Measurements from ENCODE around the gene RBBP8NL. TPM values are rescaled to one million over a fixed set of nuclear protein-coding genes. Genes with fewer than 3 reads are reported as not detected.

Gene RBBP8NL
- total RNA-seq, result not detected in 2 replicates
- long read RNA-seq, result 0 reads

- no peak within 1 kb of the TSS for H3K4me3 Mint-ChIP-seq (ENCODE audit: unreplicated experiment)
- no peak for DNase-seq (ENCODE audit: extremely low spot score, unreplicated experiment)
- TF ChIP-seq, protein P1, sequence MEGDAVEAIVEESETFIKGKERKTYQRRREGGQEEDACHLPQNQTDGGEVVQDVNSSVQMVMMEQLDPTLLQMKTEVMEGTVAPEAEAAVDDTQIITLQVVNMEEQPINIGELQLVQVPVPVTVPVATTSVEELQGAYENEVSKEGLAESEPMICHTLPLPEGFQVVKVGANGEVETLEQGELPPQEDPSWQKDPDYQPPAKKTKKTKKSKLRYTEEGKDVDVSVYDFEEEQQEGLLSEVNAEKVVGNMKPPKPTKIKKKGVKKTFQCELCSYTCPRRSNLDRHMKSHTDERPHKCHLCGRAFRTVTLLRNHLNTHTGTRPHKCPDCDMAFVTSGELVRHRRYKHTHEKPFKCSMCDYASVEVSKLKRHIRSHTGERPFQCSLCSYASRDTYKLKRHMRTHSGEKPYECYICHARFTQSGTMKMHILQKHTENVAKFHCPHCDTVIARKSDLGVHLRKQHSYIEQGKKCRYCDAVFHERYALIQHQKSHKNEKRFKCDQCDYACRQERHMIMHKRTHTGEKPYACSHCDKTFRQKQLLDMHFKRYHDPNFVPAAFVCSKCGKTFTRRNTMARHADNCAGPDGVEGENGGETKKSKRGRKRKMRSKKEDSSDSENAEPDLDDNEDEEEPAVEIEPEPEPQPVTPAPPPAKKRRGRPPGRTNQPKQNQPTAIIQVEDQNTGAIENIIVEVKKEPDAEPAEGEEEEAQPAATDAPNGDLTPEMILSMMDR (IDR thresholded peaks at IDR 0.05), result no peak
- H3K4me1 Mint-ChIP-seq (ENCODE audit: unreplicated experiment), result no peaks in the 10 kb centered on the region
- no peaks in the 10 kb centered on the region for H3K9me3 Mint-ChIP-seq (ENCODE audit: unreplicated experiment)
- peaks cover 9% of the 10 kb centered on the region for H3K27me3 Mint-ChIP-seq (ENCODE audit: unreplicated experiment)
- no peak within 1 kb of the TSS for H3K27ac Mint-ChIP-seq (ENCODE audit: unreplicated experiment)
- no peaks in the 10 kb centered on the region for H3K36me3 Mint-ChIP-seq (ENCODE audit: unreplicated experiment)
Observed at GRCh38 chr20:62427172-62428001, at the start of gene RBBP8NL. Gene RBBP8NL, minus strand, starts transcription at chr20:62427539. Its CDS starts 7,892 bp downstream, at chr20:62419647.

GRCh38 chr20:62476056-62476838, 48.9 kb upstream of the RBBP8NL start:
- no peak for DNase-seq (ENCODE audit: extremely low spot score, unreplicated experiment)
- Mint-ChIP-seq H3K9me3 (ENCODE audit: unreplicated experiment) (no peaks in the 10 kb centered on the region), H3K27ac (ENCODE audit: unreplicated experiment) (no peak overlapping the region), H3K4me1 (ENCODE audit: unreplicated experiment) (peaks cover 3% of the 10 kb centered on the region), H3K27me3 (ENCODE audit: unreplicated experiment) (peaks cover 46% of the 10 kb centered on the region), H3K36me3 (ENCODE audit: unreplicated experiment) (no peaks in the 10 kb centered on the region), H3K4me3 (ENCODE audit: unreplicated experiment) (no peak overlapping the region)
- TF ChIP-seq, protein P1 (IDR thresholded peaks at IDR 0.05), result no peak

DNA sequence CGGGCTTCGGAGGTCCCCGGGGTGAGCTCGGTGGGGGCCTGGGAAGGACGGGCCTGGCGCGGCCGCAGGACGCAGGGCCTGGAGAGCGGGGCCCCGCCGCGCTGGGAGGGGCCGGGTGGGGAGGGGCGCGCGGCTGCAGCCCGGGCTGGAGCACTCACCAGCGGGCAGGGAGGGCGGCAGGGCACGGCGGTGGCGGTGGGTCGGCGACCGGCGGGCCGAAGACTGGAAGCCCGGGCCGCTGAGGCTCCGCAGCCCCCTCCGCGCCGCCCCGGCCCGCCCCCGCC, 48.4 kb upstream of the RBBP8NL start, which contains the start of gene GATA5:
Gene GATA5 (minus strand): TSS at position 224 of the 284 bp plus-strand sequence. CDS start 474 bp downstream, outside the sequence.
- no peak for DNase-seq (ENCODE audit: extremely low spot score, unreplicated experiment)
- H3K36me3 Mint-ChIP-seq (ENCODE audit: unreplicated experiment), result no peaks in the 10 kb centered on the region
- peaks cover 3% of the 10 kb centered on the region for H3K4me1 Mint-ChIP-seq (ENCODE audit: unreplicated experiment)
- H3K27ac Mint-ChIP-seq (ENCODE audit: unreplicated experiment), result no peak within 1 kb of the TSS
- TF ChIP-seq, protein P1 (IDR thresholded peaks at IDR 0.05), result no peak
- no peaks in the 10 kb centered on the region for H3K9me3 Mint-ChIP-seq (ENCODE audit: unreplicated experiment)
- no peak within 1 kb of the TSS for H3K4me3 Mint-ChIP-seq (ENCODE audit: unreplicated experiment)
- H3K27me3 Mint-ChIP-seq (ENCODE audit: unreplicated experiment), result peaks cover 50% of the 10 kb centered on the region

DNA sequence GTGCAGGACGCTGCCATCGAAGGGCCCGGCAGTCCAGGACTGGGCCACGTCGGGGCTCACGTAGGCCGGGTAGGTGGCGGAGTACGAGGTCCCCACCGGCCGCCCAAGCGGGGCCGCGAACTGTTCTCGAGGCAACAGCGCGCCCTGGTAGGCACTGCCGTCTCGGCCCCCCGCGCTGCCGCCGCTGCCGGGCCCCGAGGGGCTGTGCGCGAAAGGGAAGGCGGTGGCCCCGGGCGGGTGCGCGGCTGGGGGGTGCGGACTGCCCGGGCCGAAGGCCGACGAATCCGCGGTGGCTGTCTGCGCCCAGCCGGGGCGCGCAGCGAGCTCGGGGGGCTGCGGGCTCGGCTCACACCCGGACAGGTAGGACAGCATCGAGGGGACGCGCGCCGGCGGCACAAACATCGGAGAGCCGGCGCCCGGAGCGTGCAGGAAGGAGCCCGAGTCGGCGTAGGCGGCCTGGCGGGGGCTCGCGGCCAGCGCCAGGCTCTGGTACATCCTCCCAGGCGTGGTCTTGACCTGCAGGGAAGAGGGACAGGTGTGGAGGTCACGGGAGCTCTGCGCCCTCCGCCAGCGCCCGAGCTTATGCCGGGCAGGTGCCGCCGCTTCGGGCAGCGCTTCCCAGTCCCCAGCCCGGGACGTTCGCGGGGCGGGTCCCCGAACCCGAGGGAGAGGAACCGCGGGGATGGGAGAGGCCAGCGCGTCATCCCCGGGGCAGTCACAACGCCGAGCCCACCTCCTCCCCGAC, 47.9 kb upstream of the RBBP8NL start:
- no peak overlapping the region for H3K27ac Mint-ChIP-seq (ENCODE audit: unreplicated experiment)
- TF ChIP-seq, protein P1 (IDR thresholded peaks at IDR 0.05), result no peak
- no peak overlapping the region for H3K4me3 Mint-ChIP-seq (ENCODE audit: unreplicated experiment)
- no peaks in the 10 kb centered on the region for H3K36me3 Mint-ChIP-seq (ENCODE audit: unreplicated experiment)
- H3K4me1 Mint-ChIP-seq (ENCODE audit: unreplicated experiment), result peaks cover 3% of the 10 kb centered on the region
- H3K9me3 Mint-ChIP-seq (ENCODE audit: unreplicated experiment), result no peaks in the 10 kb centered on the region
- H3K27me3 Mint-ChIP-seq (ENCODE audit: unreplicated experiment), result peaks cover 54% of the 10 kb centered on the region
- no peak for DNase-seq (ENCODE audit: extremely low spot score, unreplicated experiment)
